ENCODE data around the gene BNC2. TPM values are rescaled to one million over a fixed set of nuclear protein-coding genes. Genes with fewer than 3 reads are reported as not detected.

Gene BNC2
- total RNA-seq, 4 donors from 2014 or later: 90.2 to 130 (median 100.0) TPM

DNA sequence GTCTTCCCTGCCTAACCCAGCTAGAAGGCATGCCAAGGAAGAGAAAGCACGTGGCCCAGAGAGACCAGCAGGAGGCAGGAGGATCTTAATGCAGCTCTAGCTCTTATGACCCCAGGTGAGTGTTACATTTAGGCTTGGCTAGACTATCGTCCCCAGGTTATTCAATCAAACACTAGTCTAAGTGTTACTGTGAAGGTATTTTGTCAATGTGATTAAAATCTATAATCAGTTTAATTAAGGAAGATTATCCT lies 483.7 kb downstream of the BNC2 start:
- Histone ChIP-seq H3K27me3 (no peaks in the 10 kb centered on the region), H3K9me3 (peaks cover 0 to 6% (median 0%) of the 10 kb centered on the region in 3 donors), H3K4me1 (no peaks in the 10 kb centered on the region), H3K27ac (no peak overlapping the region), H3K4me3 (no peak overlapping the region), H3K36me3 (no peaks in the 10 kb centered on the region)
- TF ChIP-seq EP300 (IDR thresholded peaks at IDR 0.05) (no peak), POLR2A (IDR thresholded peaks at IDR 0.05) (no peak), POLR2AphosphoS5 (IDR thresholded peaks at IDR 0.05) (no peak)
- TF ChIP-seq, protein P1, sequence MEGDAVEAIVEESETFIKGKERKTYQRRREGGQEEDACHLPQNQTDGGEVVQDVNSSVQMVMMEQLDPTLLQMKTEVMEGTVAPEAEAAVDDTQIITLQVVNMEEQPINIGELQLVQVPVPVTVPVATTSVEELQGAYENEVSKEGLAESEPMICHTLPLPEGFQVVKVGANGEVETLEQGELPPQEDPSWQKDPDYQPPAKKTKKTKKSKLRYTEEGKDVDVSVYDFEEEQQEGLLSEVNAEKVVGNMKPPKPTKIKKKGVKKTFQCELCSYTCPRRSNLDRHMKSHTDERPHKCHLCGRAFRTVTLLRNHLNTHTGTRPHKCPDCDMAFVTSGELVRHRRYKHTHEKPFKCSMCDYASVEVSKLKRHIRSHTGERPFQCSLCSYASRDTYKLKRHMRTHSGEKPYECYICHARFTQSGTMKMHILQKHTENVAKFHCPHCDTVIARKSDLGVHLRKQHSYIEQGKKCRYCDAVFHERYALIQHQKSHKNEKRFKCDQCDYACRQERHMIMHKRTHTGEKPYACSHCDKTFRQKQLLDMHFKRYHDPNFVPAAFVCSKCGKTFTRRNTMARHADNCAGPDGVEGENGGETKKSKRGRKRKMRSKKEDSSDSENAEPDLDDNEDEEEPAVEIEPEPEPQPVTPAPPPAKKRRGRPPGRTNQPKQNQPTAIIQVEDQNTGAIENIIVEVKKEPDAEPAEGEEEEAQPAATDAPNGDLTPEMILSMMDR (IDR thresholded peaks at IDR 0.05): no peak
- WGBS, 2 donors (ENCODE audit: low coverage in 1 of 2): 67 to 88% methylated on average over 1 to 2 of the region's 2 CpGs
- no peak for ATAC-seq

GRCh38 chr9:16386007-16386826 lies 484.3 kb downstream of the BNC2 start:
- no peak overlapping the region for H3K4me3 ChIP-seq
- no peaks in the 10 kb centered on the region for H3K36me3 ChIP-seq
- 70 to 84% methylated on average over 5 to 6 of the region's 6 CpGs for WGBS, 2 donors (ENCODE audit: low coverage in 1 of 2)
- TF ChIP-seq EP300 (IDR thresholded peaks at IDR 0.05): no peak
- TF ChIP-seq, protein P1 (IDR thresholded peaks at IDR 0.05): no peak
- TF ChIP-seq POLR2AphosphoS5 (IDR thresholded peaks at IDR 0.05): no peak
- TF ChIP-seq POLR2A (IDR thresholded peaks at IDR 0.05): no peak
- no peak overlapping the region for H3K27ac ChIP-seq
- H3K9me3 ChIP-seq: peaks cover 0 to 6% (median 0%) of the 10 kb centered on the region in 3 donors
- H3K27me3 ChIP-seq: no peaks in the 10 kb centered on the region
- peak; percentile 48 for ATAC-seq
- no peaks in the 10 kb centered on the region for H3K4me1 ChIP-seq

DNA sequence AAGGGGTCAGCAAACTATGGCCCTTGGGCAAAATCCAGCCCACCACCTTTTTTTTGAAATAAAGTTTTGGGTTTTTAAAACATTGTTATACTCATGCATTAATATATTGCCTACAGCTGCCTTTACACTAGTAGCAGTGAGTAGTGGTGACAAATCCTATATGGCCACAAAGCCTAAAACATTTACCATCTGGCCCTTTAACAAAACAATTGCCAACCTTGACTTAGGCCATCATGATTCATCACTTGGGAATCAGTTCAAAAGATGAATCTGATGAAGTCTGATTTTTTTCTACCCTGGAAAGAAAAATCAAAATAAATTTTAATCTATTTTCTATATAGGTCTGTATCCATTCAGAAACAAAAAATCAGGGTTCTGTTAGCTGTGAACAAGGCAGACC lies 484.9 kb downstream of the BNC2 start:
- H3K36me3 ChIP-seq: no peaks in the 10 kb centered on the region
- no peak for ATAC-seq
- no peak overlapping the region for H3K27ac ChIP-seq
- H3K4me1 ChIP-seq: no peaks in the 10 kb centered on the region
- TF ChIP-seq POLR2A (IDR thresholded peaks at IDR 0.05): no peak
- TF ChIP-seq, protein P1 (IDR thresholded peaks at IDR 0.05): no peak
- no peak for TF ChIP-seq EP300 (IDR thresholded peaks at IDR 0.05)
- no peak for TF ChIP-seq POLR2AphosphoS5 (IDR thresholded peaks at IDR 0.05)
- no peaks in the 10 kb centered on the region for H3K27me3 ChIP-seq
- no peak overlapping the region for H3K4me3 ChIP-seq
- H3K9me3 ChIP-seq: peaks cover 0 to 6% (median 0%) of the 10 kb centered on the region in 3 donors

DNA sequence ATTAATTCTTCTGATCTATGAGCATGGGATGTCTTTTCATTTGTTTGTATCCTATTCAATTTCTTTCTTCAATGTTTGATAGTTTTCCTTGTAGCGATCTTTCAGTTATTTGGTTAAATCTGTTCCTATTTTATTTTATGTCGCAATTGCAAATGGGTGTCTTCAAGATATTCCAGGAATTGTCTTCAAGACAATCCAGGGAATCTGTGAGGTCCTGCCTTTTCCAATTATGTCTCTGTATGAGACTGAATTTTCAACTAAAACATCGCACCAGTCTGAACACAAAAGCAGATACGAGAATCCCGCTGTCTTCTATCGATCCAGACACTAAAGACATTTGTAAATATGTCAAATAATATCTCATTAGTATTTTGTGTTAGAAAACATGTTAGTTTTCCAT lies 485.5 kb downstream of the BNC2 start:
- H3K4me3 ChIP-seq: no peak overlapping the region
- TF ChIP-seq, protein P1 (IDR thresholded peaks at IDR 0.05): no peak
- TF ChIP-seq EP300 (IDR thresholded peaks at IDR 0.05) (no peak), POLR2A (IDR thresholded peaks at IDR 0.05) (no peak), POLR2AphosphoS5 (IDR thresholded peaks at IDR 0.05) (no peak)
- no peaks in the 10 kb centered on the region for H3K4me1 ChIP-seq
- H3K36me3 ChIP-seq: no peaks in the 10 kb centered on the region
- H3K27me3 ChIP-seq: no peaks in the 10 kb centered on the region
- WGBS, 2 donors (ENCODE audit: low coverage in 1 of 2): 77 to 92% methylated on average over 6 of the region's 6 CpGs
- no peak overlapping the region for H3K27ac ChIP-seq
- ATAC-seq: no peak
- H3K9me3 ChIP-seq: peaks cover 0 to 6% (median 0%) of the 10 kb centered on the region in 3 donors

- Histone ChIP-seq H3K4me1 (no peaks in the 10 kb centered on the region), H3K36me3 (no peaks in the 10 kb centered on the region), H3K9me3 (no peaks in the 10 kb centered on the region), H3K27me3 (no peaks in the 10 kb centered on the region), H3K4me3 (no peak overlapping the region), H3K27ac (no peak overlapping the region)
- ATAC-seq: no peak
- 89 to 93% methylated on average over 4 of the region's 4 CpGs for WGBS, 2 donors (ENCODE audit: low coverage in 1 of 2)
- no peak for TF ChIP-seq POLR2A (IDR thresholded peaks at IDR 0.05)
- TF ChIP-seq, protein P1 (IDR thresholded peaks at IDR 0.05): no peak
- TF ChIP-seq POLR2AphosphoS5 (IDR thresholded peaks at IDR 0.05): no peak
- TF ChIP-seq EP300 (IDR thresholded peaks at IDR 0.05): no peak
Observed at GRCh38 chr9:16377311-16377710, 493.2 kb downstream of the BNC2 start.
